MCF 10A (cell line): ENCODE results near the gene CYP27C1. TPM values are rescaled to one million over a fixed set of nuclear protein-coding genes. Genes with fewer than 3 reads are reported as not detected.

Source experiments
- BruUV-seq: library from RNA; stranded (reverse); fragments of 400-500 nt; replicated peaks from 2 replicates; lab custom pipeline; 2021; lab: Mats Ljungman, UMichigan
- CTCF ChIA-PET: fragments of 300-600 bp; sonication (Branson Sonifier 250); formaldehyde crosslinking; extraction: SDS; loops from one replicate; lab custom pipeline; 2021; ENCODE audit warnings: antibody characterized with exemption, inconsistent platforms; lab: Yijun Ruan, JAX
- POLR2A ChIA-PET: fragments of 300-600, 350-650 bp; sonication (Branson Sonifier 250); formaldehyde crosslinking; extraction: SDS; loops from one replicate; lab custom pipeline; 2020; ENCODE audit warnings: antibody characterized with exemption, inconsistent platforms; lab: Yijun Ruan, JAX
- DNase-seq: peaks from one replicate; pipeline ENCODE4 v3.0.0-alpha.2; 2018; ENCODE audit not compliant: unreplicated experiment
- H3K27ac Mint-ChIP-seq: one replicate; pipeline ENCODE4 v1.8.0; 2022; ENCODE audit warnings: mild to moderate bottlenecking, low read depth, mixed read lengths; ENCODE audit not compliant: unreplicated experiment
- H3K27me3 Mint-ChIP-seq: one replicate; pipeline ENCODE4 v1.8.0; 2022; ENCODE audit warnings: mixed read lengths; ENCODE audit not compliant: insufficient read depth, unreplicated experiment
- H3K36me3 Mint-ChIP-seq: one replicate; pipeline ENCODE4 v1.8.0; 2022; ENCODE audit warnings: mild to moderate bottlenecking, moderate library complexity, mixed read lengths; ENCODE audit not compliant: insufficient read depth, unreplicated experiment
- H3K4me1 Mint-ChIP-seq: one replicate; pipeline ENCODE4 v1.8.0; 2022; ENCODE audit warnings: mixed read lengths; ENCODE audit not compliant: insufficient read depth, unreplicated experiment
- H3K4me3 Mint-ChIP-seq: one replicate; pipeline ENCODE4 v1.8.0; 2022; ENCODE audit warnings: mild to moderate bottlenecking, moderate library complexity, mixed read lengths; ENCODE audit not compliant: unreplicated experiment
- H3K9me3 Mint-ChIP-seq: one replicate; pipeline ENCODE4 v1.8.0; 2022; ENCODE audit warnings: mixed read lengths; ENCODE audit not compliant: unreplicated experiment
- CTCF ChIP-seq: fragments of 200-600 bp; IDR thresholded peaks from one replicate; pipeline ENCODE4 v1.8.0; 2022; ENCODE audit warnings: antibody characterized with exemption, mild to moderate bottlenecking; ENCODE audit not compliant: unreplicated experiment
- intact Hi-C: fragments of 100-400 bp; cut with micrococcal nuclease; formaldehyde crosslinking; loops from 2 replicates; pipeline ENCODE4 v1.14.1; 2022
- total RNA-seq: library from RNA; stranded (reverse); gene quantifications from 2 replicates; pipeline ENCODE4 v1.2.3, GENCODE V29; 2022

CYP27C1 gene
- total RNA-seq, 1 experiment from 2014 or later, result not detected

- H3K9me3 Mint-ChIP-seq, result no peaks in the 10 kb centered on the region
- H3K36me3 Mint-ChIP-seq, result no peaks in the 10 kb centered on the region
- BruUV-seq, result no TSS peak
- CTCF ChIA-PET, result interaction anchor here (0.6 kb wide), 2 partner anchors 62 to 64 kb away, joined by 3 to 4 read pairs; no protein-coding TSS in a partner anchor
- POLR2A ChIA-PET, result no interaction called here
- H3K27me3 Mint-ChIP-seq, result no peaks in the 10 kb centered on the region
- no peak for TF ChIP-seq CTCF
- intact Hi-C loops, result no loop called here
- H3K27ac Mint-ChIP-seq, result no peak overlapping the region
- peaks cover 12% of the 10 kb centered on the region for H3K4me1 Mint-ChIP-seq
- DNase-seq, result no peak
- peak overlapping the region; percentile 74 for H3K4me3 Mint-ChIP-seq
Observed at GRCh38 chr2:127220768-127221527, 849 bp upstream of the CYP27C1 start.

- no TSS peak for BruUV-seq
- POLR2A ChIA-PET, result no interaction called here
Observed at GRCh38 chr2:127219171-127220070, 678 bp downstream of the CYP27C1 start.

GRCh38 chr2:127218812-127219170, 1.3 kb downstream of the CYP27C1 start:
- Mint-ChIP-seq H3K4me1 (peaks cover 12% of the 10 kb centered on the region), H3K36me3 (no peaks in the 10 kb centered on the region), H3K27ac (peak overlapping the region; percentile 31), H3K9me3 (no peaks in the 10 kb centered on the region), H3K4me3 (peak overlapping the region; percentile 74), H3K27me3 (no peaks in the 10 kb centered on the region)
- BruUV-seq, result no TSS peak
- DNase-seq, result no peak
- intact Hi-C loops, result no loop called here
- no peak for TF ChIP-seq CTCF
- POLR2A ChIA-PET, result no interaction called here
- CTCF ChIA-PET, result interaction anchor here (1.0 kb wide), 1 partner anchor 123 kb away, joined by 4 read pairs; no protein-coding TSS in a partner anchor

More at GRCh38 chr2:127219171-127220070, 678 bp downstream of the CYP27C1 start:
- H3K27ac Mint-ChIP-seq, result peak overlapping the region; percentile 31
- intact Hi-C loops, result no loop called here
- peak overlapping the region; percentile 74 for H3K4me3 Mint-ChIP-seq
- no peaks in the 10 kb centered on the region for H3K9me3 Mint-ChIP-seq
- H3K36me3 Mint-ChIP-seq, result no peaks in the 10 kb centered on the region
- no peak for DNase-seq
- CTCF ChIA-PET, result interaction anchor here (0.5 to 1.0 kb wide), 2 partner anchors 123 to 879 kb away, joined by 3 to 4 read pairs; no protein-coding TSS in a partner anchor
- no peaks in the 10 kb centered on the region for H3K27me3 Mint-ChIP-seq
- H3K4me1 Mint-ChIP-seq, result peaks cover 12% of the 10 kb centered on the region
- TF ChIP-seq CTCF, result no peak
